Measurements from ENCODE around the gene CSF1. TPM values are rescaled to one million over a fixed set of nuclear protein-coding genes. Genes with fewer than 3 reads are reported as not detected.
A peak's percentile ranks its signal among the peaks of the same experiment; 100 is the strongest.
"Not testable (repeated sequence)": the region's sequence is repeated elsewhere in the genome, so short reads cannot be mapped to it uniquely, and the experiment has no call there.

Gene CSF1
- total RNA-seq, 1 donor = 23.2 TPM

GRCh38 chr1:109932679-109933078 lies 22.0 kb downstream of the CSF1 start:
- DNase-seq (ENCODE audit: low read depth in 2 of 3, low spot score in 2 of 3) = no peak

GRCh38 chr1:109933856-109934711 lies 23.4 kb downstream of the CSF1 start:
- peak in 2 of 3 donors; percentile 53 to 57 for DNase-seq (ENCODE audit: low read depth in 2 of 3, low spot score in 2 of 3)

GRCh38 chr1:109935451-109935900 lies 24.8 kb downstream of the CSF1 start:
- no peak for DNase-seq (ENCODE audit: low read depth in 2 of 3, low spot score in 2 of 3)

GRCh38 chr1:109937738-109938137 lies 27.1 kb downstream of the CSF1 start:
- peak in 1 of 3 donors; percentile 26 for DNase-seq (ENCODE audit: low read depth in 2 of 3, low spot score in 2 of 3)

- DNase-seq (ENCODE audit: low read depth in 2 of 3, low spot score in 2 of 3) = no peak
These were observed 27.9 kb downstream of the CSF1 start for GRCh38 chr1:109938556-109938955.

GRCh38 chr1:109942434-109942833 lies 31.8 kb downstream of the CSF1 start:
- DNase-seq (ENCODE audit: low read depth in 2 of 3, low spot score in 2 of 3) = no peak

- no peak for DNase-seq (ENCODE audit: low read depth in 2 of 3, low spot score in 2 of 3)
These were observed 33.9 kb downstream of the CSF1 start for GRCh38 chr1:109944541-109944940.

- no peak for DNase-seq (ENCODE audit: low read depth in 2 of 3, low spot score in 2 of 3)
These were observed 35.9 kb downstream of the CSF1 start for GRCh38 chr1:109946511-109946910.

GRCh38 chr1:109947582-109948284 lies 37.1 kb downstream of the CSF1 start:
- DNase-seq (ENCODE audit: low read depth in 2 of 3, low spot score in 2 of 3) = no peak

- no peak for DNase-seq (ENCODE audit: low read depth in 2 of 3, low spot score in 2 of 3)
These were observed 37.6 kb downstream of the CSF1 start for GRCh38 chr1:109948285-109948630.

- no peak for DNase-seq (ENCODE audit: low read depth in 2 of 3, low spot score in 2 of 3)
These were observed 39.4 kb downstream of the CSF1 start for GRCh38 chr1:109950038-109950437.

- no peak for DNase-seq (ENCODE audit: low read depth in 2 of 3, low spot score in 2 of 3)
These were observed 39.9 kb downstream of the CSF1 start for GRCh38 chr1:109950509-109950908.

GRCh38 chr1:109951501-109951900 lies 40.9 kb downstream of the CSF1 start:
- DNase-seq (ENCODE audit: low read depth in 2 of 3, low spot score in 2 of 3) = not testable (repeated sequence)

GRCh38 chr1:109954041-109954512 lies 43.4 kb downstream of the CSF1 start:
- DNase-seq (ENCODE audit: low read depth in 2 of 3, low spot score in 2 of 3) = no peak

GRCh38 chr1:109959632-109959973 lies 49.0 kb downstream of the CSF1 start:
- DNase-seq (ENCODE audit: low read depth in 2 of 3, low spot score in 2 of 3) = no peak

GRCh38 chr1:109959974-109960744 lies 49.5 kb downstream of the CSF1 start:
- DNase-seq (ENCODE audit: low read depth in 2 of 3, low spot score in 2 of 3) = no peak

GRCh38 chr1:109960745-109961094 lies 50.1 kb downstream of the CSF1 start:
- DNase-seq (ENCODE audit: low read depth in 2 of 3, low spot score in 2 of 3) = no peak

- DNase-seq (ENCODE audit: low read depth in 2 of 3, low spot score in 2 of 3) = no peak
These were observed 53.2 kb downstream of the CSF1 start for GRCh38 chr1:109963864-109964263.

- no peak for DNase-seq (ENCODE audit: low read depth in 2 of 3, low spot score in 2 of 3)
These were observed 58.6 kb downstream of the CSF1 start for GRCh38 chr1:109969146-109969829.

GRCh38 chr1:109969907-109970306 lies 59.3 kb downstream of the CSF1 start:
- DNase-seq (ENCODE audit: low read depth in 2 of 3, low spot score in 2 of 3) = no peak

GRCh38 chr1:109971559-109971958 lies 60.9 kb downstream of the CSF1 start:
- DNase-seq (ENCODE audit: low read depth in 2 of 3, low spot score in 2 of 3) = no peak

Measured in hematopoietic multipotent progenitor cell (in vitro differentiated cells).